ENCODE results near the gene SH3RF3.
"Not testable (repeated sequence)": the region's sequence is repeated elsewhere in the genome, so short reads cannot be mapped to it uniquely, and the experiment has no call there.

SH3RF3 gene

DNA sequence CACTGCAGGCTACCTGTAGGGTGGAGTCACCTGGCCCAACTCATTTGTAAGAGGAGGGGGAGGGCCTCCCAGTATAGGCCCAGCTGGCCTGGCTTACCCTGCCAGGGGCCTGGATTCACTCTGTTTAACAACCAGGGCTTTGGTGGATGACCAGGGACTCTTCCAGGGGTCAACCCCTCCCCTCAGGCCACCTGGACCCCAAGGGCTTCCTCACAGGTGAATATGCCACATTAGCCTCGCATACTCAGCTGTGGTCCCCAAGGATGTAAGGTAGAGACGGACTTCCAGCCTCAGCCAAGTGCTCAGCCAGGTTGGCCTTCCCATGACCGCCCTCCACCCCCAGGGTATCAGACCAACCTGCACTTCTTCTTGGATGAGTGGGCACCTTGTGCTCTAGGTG, 8.8 kb upstream of the SH3RF3 start:
- DNase-seq = no peak

DNA sequence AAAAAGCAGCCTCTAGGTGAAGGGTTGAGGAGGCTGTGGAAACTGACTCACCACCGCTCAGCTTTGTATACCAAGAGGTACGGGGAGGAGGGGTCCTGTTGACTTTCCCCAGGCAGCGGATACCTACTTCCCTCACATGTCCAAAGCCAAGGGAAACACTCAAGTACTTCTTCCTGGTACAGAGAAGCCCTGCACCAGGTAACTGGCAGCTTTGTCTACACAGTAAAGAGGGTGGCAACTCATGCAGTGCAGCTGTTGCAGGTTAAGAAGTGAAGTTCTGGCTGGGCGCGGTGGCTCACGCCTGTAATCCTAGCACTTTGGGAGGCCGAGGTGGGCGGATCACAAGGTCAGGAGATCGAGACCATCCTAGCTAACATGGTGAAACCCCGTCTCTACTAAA, 8.3 kb upstream of the SH3RF3 start:
- DNase-seq = not testable (repeated sequence)

DNA sequence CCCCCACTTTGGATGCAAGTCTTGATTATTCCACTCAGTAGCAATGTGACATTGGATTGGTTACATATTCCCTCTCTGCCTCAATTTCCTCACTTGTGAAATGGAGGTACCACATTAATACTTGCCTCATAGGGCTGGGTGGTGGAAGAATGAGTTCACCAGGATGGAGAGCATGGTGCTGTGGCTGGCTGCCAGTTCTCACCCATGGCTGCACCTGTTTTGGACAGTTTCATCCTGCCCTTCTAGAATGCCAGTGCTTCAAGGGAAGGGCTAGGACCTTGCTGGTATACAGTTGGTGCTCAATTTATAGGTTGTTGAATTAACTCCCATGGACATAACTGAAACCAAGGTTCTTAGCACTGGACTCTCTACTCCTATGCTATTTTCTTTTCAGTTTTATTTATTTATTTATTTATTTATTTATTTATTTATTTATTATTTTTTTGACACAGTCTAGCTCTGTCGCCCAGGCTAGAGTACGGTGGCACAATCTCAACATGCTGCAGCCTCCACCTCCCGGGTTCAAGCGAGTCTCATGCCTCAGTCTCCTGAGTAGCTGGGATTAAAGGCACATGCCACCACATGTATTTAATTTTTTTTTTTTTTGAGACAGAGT, 5.3 kb upstream of the SH3RF3 start:
- DNase-seq = no peak

DNA sequence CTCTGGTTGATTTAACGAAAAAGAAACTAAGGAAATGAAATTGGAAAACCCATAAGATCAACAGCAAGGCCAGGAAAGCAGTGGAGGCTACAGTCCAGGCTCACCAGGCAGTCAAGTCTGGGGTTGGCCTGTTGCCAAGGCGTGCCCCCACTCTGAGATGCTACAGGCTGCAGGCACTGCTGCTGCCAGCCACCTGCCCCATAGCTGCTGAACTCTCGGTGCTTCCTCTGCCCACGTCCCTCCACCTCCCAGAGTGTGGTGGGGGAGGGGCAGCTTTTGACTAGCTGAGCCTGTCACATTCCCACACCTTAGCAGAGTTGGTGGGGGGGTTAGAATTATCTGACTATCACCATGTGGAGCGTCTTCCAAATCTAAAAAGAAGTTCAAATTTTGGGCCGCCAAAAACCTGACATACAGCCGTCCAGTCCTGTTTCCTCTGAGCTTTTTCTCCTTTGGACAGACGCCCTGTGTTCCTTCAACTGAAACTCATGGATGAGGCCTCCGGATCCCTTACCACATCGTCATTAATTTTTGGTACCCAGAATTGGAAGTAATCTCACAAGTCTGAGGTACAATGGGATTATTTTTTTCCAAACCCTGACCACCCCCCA, 3.9 kb upstream of the SH3RF3 start:
- no peak for DNase-seq

DNA sequence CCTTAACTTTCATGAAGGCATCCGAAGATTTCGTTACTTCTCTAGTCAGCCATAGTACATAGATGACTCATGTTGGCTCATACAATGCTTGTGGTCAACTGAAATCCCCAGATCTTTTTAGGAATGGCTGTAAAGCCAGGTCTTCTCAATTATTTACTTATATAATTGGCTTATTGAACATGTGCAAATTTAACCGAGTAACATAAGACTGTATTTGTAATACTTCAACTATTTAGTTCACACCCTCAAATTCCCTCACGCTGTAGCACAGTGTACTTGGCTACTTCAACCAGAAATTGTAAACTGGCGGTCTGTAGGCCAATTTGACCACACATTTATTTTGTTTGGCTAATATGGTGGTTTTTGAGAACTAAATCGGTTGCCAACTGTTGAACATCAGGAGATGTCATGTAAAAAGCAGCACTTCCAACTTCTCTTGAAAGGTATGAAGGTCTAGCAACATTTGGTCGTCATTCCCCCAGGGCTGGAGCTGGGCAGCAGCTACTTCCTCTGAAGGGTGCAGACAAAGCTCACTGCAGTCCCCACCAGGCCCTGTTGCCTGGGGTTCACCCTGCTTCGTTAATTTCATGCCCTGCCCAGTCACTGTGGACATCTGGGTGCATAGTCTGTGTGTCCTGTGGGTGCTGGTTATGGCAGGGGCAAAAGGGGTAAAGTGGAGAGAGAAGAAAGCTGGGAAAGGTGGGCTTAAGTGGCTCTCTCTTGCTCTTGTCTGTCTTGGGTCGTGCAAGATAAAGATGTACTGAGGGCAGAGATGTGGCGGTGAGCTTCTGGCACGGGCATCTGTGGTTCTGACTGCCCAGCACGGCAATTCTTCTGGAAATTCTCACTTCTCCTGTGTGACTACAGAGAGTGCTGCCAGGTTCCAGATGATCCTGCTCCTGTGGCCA, 3.2 kb upstream of the SH3RF3 start:
- DNase-seq = no peak

DNA sequence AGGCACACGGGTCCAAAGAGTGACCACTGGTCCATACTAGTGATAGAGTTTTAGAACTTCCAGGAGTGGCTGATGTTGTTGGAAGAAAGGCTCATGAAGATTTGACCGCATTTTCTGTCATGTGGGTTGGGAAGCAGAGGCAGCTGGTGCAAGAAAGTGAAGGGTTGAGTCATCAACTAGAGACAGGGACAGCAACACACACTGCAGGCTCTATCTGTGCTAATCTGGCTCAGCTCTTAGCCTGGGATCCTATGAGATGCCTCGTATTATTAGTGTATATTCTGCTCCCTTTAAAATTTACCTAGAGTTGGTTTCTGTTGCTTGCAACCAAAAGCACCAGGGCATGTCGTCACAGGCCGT, 2.5 kb upstream of the SH3RF3 start:
- DNase-seq = no peak

DNA sequence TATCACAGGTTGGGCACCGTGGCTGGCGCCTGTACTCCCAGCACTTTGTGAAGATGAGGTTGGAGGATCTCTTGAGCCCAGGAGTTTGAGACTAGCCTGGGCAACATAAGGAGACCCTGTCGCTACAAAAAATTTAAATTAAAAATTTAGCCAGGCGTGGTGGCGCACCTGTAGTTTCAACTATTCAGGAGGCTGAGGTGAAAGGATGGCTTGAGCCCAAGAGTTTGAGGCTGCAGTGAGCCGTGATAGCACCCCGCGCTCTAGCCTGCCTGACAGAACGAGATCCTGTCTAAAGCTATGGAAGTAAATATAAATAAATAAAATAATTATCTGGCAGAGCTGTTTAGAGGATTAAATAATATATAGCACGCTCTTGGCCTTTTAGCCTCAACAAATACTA, 1.4 kb upstream of the SH3RF3 start:
- no peak for DNase-seq

DNA sequence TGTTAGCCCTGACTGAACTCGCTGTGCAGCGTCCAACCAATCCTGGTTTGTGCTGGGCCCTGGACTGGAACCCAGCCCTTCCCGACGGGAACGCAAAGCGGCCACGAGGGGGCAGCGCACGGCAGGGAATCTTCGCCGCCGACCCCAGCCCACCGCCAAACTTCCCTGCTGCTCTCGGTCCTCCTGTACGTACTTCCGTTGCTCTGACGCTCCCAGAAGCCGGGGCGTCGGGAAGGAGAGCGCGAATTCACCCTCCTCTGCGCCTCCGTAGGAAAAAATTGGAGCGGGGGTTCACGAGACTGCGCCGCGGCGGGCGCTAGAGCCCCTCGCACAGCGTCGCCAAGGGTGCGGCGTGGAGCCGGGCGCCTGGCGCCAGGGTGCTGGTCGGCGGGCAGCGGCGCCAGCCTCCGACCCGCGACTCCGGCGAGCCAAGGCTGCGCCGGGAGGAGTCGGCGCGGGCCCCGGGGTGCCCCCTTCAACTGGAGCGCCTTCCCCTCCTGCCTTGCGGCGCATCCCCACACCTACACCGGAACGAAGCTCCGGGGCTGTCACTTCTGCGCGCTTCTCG, 873 bp upstream of the SH3RF3 start:
- peak; percentile 56 for DNase-seq

DNA sequence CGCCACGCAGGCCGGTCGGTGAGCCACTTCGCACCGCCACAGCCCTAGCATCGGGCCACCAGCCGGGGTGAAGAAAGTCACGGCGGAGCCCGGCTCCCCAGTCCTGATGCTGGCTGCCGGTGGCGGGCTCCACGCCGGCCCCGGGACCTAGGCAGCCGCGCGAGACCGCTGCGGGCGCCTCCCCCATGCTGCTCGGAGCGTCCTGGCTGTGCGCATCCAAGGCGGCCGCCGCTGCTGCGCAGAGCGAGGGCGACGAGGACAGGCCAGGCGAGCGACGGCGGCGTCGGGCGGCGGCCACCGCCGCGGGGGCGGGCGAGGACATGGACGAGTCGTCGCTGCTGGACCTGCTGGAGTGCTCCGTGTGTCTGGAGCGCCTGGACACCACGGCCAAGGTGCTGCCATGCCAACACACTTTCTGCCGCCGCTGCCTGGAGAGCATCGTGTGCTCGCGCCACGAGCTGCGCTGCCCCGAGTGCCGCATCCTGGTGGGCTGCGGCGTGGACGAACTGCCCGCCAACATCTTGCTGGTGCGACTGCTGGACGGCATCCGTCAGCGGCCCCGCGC, 433 bp downstream of the SH3RF3 start:
- DNase-seq = no peak

DNA sequence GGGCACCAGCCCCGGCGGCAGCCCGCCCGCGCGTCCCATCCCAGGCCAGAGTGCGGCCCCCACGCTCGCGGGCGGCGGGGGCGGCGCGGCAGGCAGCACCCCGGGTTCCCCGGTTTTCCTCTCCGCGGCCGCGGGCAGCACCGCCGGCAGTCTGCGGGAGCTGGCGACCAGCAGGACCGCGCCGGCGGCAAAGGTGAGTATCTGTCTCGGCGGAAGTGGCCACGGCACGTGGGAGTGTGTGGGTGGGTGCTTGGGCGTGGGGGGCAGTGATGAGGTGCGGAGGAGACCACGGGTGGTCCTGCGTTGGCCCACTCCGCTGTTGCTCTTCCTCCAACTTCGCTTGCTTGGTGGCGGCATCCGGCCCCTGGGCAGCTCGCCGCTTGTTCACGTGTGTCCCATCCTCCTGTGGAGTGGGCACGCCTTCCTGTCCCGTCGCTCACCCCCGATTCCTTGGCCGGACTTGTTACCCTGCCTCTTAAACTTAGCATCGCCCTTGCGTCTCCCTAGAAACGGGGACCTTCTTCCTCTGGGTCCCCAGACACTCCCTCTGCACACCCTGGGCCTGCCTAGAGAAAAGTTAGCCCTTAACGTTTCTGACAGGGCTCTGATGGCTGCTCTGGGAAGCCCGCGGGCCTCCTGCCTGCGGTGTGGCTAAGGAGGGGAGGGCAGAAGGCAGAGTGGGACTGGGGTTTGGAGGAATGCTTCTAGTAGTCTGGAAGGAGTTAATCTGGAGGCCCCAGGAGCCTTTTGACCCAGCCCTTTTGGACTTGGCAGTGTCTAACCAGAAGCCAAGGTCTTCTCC, 1.1 kb downstream of the SH3RF3 start:
- no peak for DNase-seq

DNA sequence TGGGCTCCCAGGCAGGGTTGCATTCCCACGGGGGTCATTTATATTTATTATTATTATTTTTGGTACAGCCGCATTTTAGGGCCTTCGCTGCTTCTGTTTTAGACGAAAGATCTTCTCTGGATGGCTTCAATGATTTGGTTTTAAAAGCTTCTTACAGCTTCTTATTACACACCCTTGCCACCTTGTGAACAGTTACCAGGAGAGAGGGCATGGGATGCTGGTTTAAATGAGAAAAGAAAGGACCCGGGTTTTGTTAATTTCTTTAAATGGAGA, 1.7 kb downstream of the SH3RF3 start:
- DNase-seq = no peak

DNA sequence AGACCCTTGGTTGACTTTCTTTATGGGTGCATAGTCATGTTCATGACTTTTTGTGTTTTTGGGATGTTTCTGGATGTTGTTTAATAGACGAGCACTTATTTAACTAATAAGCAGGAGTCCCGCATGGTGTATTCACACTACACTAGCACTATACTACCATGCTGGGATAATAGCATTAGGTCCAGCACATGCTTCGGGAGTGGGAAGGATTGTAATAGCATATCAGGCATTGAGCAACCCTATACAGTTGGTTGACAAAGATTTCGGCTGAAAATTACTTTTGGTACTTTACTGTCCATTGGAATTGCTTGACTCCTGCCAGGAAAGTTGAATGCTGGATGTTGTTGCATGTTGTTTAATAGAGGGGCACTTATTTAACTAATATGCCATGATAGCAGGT, 2.8 kb downstream of the SH3RF3 start:
- DNase-seq = no peak

DNA sequence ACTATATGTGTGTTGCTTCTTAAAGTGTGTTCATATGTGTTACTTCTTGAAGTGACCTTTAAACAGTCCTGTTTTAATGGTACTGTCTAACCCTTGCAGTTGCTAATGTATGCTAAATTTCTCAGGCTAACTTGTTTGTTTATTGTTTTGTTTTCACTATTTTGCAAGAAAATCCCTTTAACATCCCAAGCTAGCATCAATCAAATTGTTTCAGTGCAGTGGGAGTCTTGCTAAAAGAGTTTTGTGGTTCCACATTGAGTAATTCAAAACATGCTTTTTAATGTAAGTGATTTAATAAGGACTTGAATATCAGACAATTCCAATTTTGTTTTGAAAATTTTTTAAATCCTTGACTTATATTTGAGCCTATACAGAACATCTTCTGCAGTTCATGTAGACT, 3.6 kb downstream of the SH3RF3 start:
- no peak for DNase-seq

DNA sequence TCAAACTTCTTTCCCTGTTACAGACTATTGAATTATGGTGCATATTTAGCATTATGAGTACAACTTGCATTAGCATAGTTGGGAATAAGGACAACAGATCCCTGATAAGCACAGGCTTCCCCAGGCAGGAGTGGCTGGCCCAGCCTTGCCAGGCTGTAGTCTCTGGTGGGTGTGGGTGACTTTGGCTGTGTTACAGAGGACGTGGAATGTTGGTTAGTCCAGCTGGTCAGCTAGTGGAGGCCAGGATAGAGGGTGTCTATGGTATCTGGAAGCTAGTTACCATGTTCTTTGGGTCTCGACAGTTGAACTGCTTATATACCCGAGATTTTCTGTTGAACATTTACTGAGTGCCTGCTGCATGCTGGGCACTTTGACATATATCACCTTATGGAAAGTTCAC, 4.7 kb downstream of the SH3RF3 start:
- DNase-seq = no peak

DNA sequence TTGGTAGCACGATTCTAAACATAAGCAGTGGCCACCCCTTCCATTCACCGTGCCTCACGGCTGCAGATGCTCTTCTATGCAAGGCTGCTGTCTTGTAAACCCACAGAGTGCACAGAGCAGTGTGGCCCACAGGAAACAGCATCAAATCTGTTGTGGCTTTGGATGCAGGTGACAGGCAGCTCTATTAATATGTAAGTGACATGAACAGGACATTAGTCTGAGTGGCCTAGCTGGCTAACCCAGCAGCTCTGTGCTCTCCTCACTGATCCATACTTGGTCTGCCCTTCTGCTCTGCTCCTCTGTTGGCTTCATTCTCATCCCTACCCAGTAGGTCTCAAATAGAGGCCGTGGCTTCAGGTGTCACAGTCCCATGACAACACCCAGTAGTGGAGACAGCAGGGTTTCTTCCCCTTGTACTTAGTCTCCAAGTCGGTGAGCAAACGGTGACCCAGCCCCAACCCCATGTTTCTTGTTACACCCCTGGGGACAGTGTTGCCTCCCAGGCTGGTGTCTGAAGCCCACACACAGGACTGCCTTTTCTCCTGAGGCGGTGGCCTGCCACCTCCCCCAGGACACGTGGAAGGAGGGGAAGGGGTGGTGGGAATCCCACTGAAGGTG, 5.8 kb downstream of the SH3RF3 start:
- DNase-seq = no peak

DNA sequence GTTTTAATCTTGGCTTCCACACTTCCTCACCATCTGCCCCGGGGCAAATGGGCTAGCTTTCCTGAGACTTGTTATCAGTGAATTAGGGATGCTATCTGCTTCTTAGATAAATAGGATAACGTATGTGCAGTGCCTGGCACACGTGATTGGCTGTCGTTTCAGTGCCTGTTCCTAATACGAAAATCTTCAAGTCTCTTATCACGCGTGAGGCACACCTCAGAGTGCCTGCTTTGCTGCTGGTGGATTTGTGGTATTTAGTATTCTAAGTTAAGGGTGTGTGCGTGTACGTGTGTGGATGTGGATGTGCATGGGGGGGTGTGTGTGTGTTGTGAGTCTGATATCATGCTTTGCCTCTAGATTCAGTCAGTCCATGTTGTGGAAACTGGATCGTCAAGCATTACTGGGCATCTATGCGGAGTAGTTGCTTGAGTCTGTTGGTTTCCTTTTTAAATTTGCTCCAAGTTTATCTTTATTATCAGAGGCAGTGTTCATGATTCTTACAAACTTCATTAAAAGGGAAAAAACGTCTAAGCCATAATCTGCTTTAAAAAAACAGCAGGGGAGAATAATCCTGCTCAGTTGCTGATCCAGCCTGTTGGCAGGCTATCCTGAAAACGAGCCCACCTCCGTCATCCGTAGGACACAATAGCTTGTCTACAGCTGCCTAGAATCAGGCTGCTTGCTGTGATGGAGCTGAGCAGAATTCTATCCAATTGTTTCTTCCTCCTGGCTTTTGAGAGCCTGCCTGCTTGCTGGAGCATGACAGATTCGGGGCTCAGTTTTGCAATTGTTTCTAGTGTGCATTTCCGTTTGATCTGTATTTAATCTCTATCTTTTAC, 6.6 kb downstream of the SH3RF3 start:
- DNase-seq = peak; percentile 36

DNA sequence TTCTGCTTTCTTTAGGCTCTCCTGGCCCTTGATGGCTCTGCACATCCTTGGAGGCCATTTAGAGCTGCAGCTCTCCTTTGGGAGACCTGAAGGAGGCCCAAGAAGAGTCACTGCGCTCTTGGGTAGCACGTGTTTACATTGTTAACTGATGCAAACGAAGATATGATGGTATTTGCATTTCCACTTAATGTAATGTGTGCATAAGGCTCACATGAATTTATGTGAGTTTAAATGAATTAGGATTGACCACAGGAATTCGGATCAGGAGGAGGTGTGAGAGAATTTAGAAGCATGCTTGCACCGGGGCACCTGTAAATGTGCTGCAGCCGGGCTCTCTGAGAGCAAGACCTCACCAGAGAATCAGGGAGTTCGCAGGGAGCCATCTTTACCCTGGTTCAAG, 7.5 kb downstream of the SH3RF3 start:
- DNase-seq = no peak

DNA sequence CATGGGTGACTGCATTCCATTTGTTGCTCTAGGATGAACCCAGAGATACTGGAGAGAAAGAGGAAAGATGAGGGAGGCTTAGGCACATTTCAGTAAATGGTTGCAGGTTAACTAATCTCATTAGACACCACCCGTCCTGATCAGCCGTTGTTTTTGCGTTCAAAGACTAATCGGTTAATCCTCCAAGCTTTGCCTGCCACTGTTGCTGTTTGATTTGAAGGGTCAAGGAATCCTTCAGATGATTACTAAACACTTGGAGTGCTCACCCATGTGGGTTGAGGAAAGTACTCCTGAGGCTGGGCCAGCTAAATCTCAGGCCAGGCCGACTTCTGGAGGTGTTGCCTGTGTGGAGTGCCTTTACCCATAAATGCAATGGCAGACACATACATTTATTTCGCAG, 8.6 kb downstream of the SH3RF3 start:
- DNase-seq = no peak

DNA sequence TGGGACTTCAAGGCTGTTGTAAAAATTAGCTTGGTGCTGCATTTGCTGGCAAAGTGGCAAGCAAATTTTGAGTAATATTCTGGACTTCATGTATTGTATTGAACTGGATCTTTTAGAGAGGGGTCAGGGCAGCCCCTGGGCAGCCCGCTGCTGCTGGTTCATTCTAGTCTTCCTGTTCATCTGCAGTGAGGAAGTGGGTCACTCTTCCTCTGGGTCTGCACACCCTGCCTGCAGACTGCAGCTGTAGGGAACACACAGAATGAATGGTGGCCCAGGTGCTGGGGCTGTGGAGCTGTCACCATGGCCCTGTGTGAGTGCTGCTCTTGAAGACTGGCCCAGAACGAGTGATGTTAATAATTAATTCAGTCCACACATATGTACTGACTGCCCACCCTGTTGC, 9.4 kb downstream of the SH3RF3 start:
- DNase-seq = no peak

DNA sequence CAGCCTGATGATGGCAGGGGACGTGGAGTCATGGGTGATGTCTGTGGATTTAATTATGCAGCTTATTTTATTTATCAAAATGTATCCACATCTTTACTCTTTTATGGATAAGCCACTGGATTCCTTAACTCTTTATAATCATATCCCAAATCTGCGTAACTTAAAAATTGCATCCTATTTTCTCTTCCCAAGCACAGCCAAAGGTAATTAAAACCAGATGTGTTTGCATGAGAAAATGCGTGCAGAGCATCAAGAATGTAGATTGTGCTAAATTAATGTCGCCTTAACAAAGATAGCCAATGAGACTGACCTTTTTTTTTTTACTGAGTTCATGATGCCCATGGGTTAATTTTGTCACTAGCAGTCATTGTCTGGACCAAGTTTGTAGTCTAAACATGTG, 10.0 kb downstream of the SH3RF3 start:
- DNase-seq = no peak

DNA sequence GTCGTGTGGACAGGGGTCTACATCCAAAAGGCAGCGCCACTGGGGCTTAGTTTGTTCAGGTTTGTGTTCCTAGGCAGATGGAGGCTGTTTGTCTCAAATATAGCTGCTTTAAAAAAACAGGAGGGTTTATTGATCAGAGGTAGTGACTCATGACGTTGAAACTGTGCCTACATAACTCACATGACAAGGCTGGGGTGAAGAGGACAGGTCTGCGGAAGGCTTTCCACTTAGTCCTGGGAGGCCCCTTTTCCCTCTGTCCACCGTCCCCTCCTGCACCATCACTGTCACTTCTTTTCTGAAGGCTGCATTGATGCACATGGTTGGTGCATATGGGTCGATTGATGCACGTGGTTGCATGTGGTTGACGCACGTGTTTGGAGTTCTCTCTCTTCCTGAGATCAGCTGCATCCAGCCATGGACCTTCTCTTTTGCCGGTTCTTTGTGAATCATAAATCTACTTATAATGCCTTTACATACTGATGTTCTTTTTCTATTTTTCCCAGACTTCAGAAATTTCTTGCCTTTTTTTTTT, 10.9 kb downstream of the SH3RF3 start:
- DNase-seq = no peak
